Breast epithelium (tissue), 3 donors: Measurements from ENCODE around the gene CHI3L2.

Source experiments
- CTCF ChIP-seq, 3 donors: fragments of 450-650 bp; IDR thresholded peaks; one replicate each; pipeline ENCODE4 v1.5.1; 2016 to 2017; ENCODE audit warnings: antibody characterized with exemption in 3 of 3, mild to moderate bottlenecking in 3 of 3, moderate library complexity in 3 of 3
- POLR2A ChIP-seq: fragments of 450-650 bp; IDR thresholded peaks from one replicate; pipeline ENCODE4 v1.6.1; 2016; ENCODE audit warnings: antibody characterized with exemption, mild to moderate bottlenecking, moderate library complexity
- POLR2AphosphoS5 ChIP-seq, 3 donors: sonication (generic); formaldehyde crosslinking; IDR thresholded peaks; one replicate each; pipeline ENCODE4 v1.6.1; 2017; ENCODE audit warnings: antibody characterized with exemption in 3 of 3

- no peak for TF ChIP-seq CTCF (IDR thresholded peaks at IDR 0.05)
- TF ChIP-seq POLR2A, result no peak
- TF ChIP-seq POLR2AphosphoS5 (IDR thresholded peaks at IDR 0.05), result no peak
Observed at GRCh38 chr1:111192074-111192473, 35.4 kb upstream of the CHI3L2 start.
